T-helper 2 cell (primary cell): ENCODE results near the gene LGR4.

Source experiments
- DNase-seq, 5 experiments: peaks; one replicate each; pipeline versions ENCODE4 v3.0.0 to v3.0.0-alpha.2; 2012 to 2022

Gene LGR4

DNA sequence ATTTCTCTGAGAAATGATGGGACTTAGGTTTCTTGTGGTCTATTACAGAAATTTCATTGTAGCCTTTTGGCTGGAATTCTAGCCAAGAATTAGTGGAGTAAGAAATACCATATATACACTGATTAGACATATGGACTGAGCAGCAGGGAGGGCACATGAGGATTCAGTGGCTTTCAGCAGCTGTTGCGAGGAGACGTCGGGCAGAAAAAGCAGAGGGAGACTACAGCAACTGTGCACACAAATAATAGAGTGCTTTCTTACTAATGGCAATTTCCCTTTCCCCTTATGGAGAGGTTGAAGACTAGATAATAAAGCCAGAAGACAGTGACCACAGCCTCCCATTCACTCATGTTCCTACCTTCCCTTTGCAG, 74.2 kb downstream of the LGR4 start:
- DNase-seq, result no peak

GRCh38 chr11:27397624-27398399, 74.8 kb downstream of the LGR4 start:
- DNase-seq, result no peak

DNA sequence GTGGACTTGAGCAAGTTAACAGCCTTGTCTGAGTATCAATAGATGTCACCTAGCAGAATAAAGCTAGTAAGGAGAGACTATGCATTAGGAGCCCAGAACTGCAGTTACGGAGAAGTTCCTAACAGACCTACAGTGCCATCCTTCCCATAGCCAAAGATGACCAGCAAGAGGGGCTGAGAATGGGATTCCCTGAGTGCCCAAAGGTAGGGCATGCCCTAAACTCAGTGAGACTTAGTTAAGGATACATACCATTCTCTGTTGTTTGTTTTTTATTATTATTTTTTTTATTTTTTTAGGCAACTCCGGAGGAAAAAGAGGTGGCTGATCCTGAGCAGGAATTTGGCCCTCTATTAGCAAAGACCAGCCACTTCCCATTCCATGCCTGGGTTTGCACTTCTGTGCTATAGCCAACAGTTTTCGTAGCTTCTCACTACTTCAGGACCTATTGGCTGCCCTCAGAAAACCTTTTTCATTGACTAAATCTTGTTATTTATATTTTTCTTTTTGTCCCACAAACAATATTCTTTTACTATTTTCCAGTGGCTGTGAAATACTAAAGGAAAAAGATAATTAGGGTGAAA, 76.2 kb downstream of the LGR4 start:
- no peak for DNase-seq

- no peak for DNase-seq
Measured at GRCh38 chr11:27395556-27396258, 76.9 kb downstream of the LGR4 start.

GRCh38 chr11:27394781-27395228, 77.8 kb downstream of the LGR4 start:
- peak in 1 of 5 experiments; percentile 3 for DNase-seq

GRCh38 chr11:27392278-27393114, 80.1 kb downstream of the LGR4 start:
- DNase-seq, result no peak

GRCh38 chr11:27391331-27392015, 81.1 kb downstream of the LGR4 start:
- no peak for DNase-seq

- DNase-seq, result peak in 1 of 5 experiments; percentile 25
Measured at GRCh38 chr11:27390318-27391295, 82.0 kb downstream of the LGR4 start.

DNA sequence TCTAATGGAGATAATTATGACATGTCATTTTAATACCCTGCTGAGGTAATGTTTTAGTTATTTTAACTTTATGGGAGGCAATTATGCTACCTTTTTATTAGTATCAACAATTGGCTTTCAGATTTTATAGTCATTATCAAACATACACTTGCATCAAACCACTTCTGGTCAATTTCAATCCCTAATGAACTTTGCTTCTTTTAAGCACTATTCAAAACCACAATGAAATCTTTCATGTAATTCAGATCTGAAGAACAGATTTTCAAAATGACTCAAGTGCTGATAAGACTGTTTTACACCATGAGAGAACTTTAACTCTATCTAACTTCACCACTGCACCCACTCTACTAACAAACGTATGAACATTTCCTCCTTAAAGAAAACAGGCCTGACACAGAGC, 83.7 kb downstream of the LGR4 start:
- DNase-seq, result peak in 1 of 5 experiments; percentile 82

DNA sequence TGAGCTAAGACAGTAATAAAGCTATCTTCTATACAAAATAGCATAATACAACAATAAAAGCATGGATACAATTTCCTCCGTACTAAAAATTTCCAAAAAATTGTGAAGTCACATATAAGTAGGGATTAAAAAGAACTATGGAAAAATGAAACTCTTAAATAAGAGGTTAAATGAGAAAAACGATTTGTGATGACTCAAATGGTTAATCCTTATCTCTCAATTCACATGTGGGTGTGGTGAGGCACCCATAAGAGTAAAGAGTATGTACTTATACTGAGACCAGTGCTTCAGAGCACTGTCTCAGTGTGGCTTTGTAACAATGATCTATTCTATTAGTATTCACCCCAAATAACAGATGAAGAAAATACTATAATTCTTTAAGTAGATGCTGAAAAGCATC, 84.6 kb downstream of the LGR4 start:
- DNase-seq, result peak in 1 of 5 experiments; percentile 81

- DNase-seq, result peak in 1 of 5 experiments; percentile 18
Measured at GRCh38 chr11:27387362-27387761, 85.2 kb downstream of the LGR4 start.

GRCh38 chr11:27386181-27386845, 86.3 kb downstream of the LGR4 start:
- no peak for DNase-seq

DNA sequence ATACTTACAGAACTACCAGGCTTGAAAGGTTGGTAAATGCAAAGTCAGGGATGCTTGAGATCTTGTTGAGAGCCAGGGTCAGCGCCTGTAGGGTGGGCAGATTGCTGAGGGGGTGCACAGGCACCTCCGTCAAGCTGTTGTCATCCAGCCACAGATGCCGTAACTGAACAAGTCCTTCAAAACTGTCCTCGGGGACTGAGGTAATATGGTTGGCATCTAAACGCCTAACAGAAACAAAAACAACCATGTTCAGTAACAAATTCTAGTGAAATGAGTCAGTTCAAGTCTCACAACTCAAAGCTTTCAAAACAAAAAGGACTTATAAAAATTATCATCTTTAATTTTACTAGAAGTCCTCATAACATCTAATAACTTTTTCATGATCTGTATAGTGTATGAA, 87.3 kb downstream of the LGR4 start:
- DNase-seq, result peak in 1 of 5 experiments; percentile 48

- DNase-seq, result peak in 1 of 5 experiments; percentile 35
Measured at GRCh38 chr11:27384227-27384626, 88.4 kb downstream of the LGR4 start.

DNA sequence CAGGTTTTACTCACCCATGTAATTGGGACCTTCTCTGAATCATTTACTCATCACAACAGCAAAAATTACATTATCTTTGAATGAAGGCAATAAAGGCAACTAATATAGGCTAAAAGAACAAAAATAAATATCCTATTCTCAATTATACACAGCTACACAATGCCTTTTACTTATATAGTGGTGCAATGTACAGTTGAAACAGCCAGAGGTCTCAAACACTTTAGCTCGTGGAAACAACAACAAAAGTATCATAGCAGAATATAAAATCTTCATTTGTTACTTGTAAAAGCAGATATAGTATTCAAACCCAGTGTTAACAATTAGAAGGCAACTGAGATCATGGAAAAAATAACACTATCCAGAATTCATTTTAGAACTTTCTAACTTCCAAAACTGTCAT, 88.9 kb downstream of the LGR4 start:
- DNase-seq, result no peak

DNA sequence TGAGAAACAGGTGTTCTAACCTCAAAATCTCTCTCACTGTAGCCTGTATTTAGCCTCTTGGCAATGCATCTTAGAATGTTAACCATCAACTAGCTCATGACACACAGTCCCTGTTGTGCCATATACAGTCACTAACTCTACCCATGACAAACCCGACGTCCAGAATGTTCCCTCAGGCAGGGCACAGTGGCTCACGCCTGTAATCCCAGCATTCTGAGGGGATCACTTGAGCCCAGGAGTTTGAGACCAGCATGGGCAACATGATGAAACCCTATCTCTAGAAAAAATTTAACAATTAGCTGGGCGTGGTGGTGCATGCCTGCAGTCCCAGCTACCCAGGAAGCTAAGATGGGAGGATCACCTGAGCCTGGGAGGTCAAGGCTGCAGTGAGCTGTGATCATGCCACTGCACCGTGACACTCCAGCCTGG, 91.3 kb downstream of the LGR4 start:
- no peak for DNase-seq

DNA sequence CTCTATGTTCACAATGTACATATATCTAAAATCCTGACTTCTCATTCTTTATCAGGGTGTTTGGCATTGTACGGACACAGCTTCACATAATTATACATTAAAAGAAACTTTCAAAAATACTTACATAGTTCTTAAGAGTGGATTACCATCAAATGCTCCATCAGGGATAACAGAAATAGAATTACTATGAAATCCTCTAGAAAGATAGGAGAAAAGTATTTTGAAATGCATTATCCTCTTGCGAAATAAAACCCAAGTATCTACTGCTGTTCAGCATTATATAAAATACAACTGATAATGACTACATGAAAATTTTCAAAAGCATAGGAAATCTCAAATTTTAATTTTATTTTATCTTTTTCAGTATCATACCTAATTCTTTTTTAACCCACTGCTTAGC, 91.8 kb downstream of the LGR4 start:
- no peak for DNase-seq

- no peak for DNase-seq
Measured at GRCh38 chr11:27379449-27379848, 93.1 kb downstream of the LGR4 start.

DNA sequence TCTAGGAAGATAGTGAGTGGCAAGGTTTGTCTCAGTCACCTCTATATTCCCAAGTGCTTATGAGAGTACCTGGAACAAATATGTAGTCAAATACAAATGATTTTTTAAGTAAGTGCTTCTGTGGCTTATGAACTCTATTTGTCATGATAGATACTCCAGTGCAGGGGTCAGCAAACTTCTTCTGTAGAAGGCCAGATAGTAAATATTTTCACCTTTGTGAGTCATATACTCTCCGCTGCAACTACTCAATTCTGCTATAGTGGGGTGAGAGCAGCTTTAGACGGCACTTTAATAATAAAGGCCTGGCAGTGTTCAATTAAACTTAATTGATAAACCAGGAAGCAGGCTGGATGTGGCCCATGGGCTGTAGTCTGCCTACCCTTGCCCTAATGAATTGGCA, 97.2 kb downstream of the LGR4 start:
- no peak for DNase-seq

DNA sequence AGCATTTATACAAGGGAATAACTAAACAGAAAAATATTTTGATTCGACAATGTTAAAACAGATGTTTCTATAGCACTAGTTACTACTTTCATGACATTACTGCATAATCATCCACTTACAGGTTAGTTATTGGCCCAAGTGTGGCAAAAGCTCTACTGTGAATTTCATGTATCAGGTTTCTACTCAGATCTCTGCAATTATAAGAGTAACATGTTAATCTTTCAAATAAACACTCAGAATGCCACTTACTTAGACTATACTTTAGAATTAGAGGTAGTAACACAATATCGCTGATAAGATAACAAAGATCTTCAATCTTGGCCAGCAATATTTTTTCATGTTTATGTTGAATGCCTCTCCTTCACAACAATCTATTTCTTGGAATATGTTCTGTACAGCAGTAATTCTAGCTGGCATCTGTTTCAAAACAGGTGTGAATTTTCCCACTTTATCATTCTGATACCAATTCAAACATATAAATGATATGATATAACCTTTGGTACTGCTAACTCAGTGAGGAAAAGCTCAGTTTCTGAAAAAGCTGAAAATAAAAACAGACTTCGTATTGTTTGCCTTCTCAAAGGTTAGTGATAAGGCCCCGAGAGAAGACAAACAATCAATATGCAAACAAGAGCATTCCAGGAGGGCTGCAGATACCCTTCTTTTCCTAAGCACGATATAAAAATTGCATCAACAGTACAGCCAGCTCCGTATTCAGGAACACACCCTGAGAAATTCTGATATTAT, 98.6 kb downstream of the LGR4 start:
- DNase-seq, result no peak
